Non-pigmented ciliary epithelial cell (primary cell): ENCODE measurements around the gene GPATCH8.
A peak's percentile ranks its signal among the peaks of the same experiment; 100 is the strongest.
"Not testable (repeated sequence)": the region's sequence is repeated elsewhere in the genome, so short reads cannot be mapped to it uniquely, and the experiment has no call there.

ENCODE experiments used
- DNase-seq: peaks from one replicate; pipeline ENCODE4 v3.0.0-alpha.2; 2010; ENCODE audit warnings: low read depth

The GPATCH8 gene

GRCh38 chr17:44503147-44504029 lies at the start of gene GPATCH8:
GPATCH8 (minus strand) TSS chr17:44503406; CDS start chr17:44503370, 36 bp downstream.
- DNase-seq: peak; percentile 54

- DNase-seq: no peak
Observed at GRCh38 chr17:44552361-44552760, 49.2 kb upstream of the GPATCH8 start.

GRCh38 chr17:44549686-44550085 lies 46.5 kb upstream of the GPATCH8 start:
- DNase-seq: no peak

- DNase-seq: no peak
Observed at GRCh38 chr17:44548376-44549230, 45.4 kb upstream of the GPATCH8 start.

- no peak for DNase-seq
Observed at GRCh38 chr17:44547625-44548267, 44.5 kb upstream of the GPATCH8 start.

GRCh38 chr17:44546671-44547606 lies 43.7 kb upstream of the GPATCH8 start:
- no peak for DNase-seq

GRCh38 chr17:44543905-44544523 lies 40.8 kb upstream of the GPATCH8 start:
- no peak for DNase-seq

- DNase-seq: peak; percentile 82
Observed at GRCh38 chr17:44543213-44543904, 40.2 kb upstream of the GPATCH8 start.

- DNase-seq: no peak
Observed at GRCh38 chr17:44541884-44542581, 38.8 kb upstream of the GPATCH8 start.

GRCh38 chr17:44540246-44541084 lies 37.3 kb upstream of the GPATCH8 start:
- DNase-seq: no peak

GRCh38 chr17:44539673-44540072 lies 36.5 kb upstream of the GPATCH8 start:
- DNase-seq: no peak

GRCh38 chr17:44537922-44538321 lies 34.7 kb upstream of the GPATCH8 start:
- DNase-seq: not testable (repeated sequence)

GRCh38 chr17:44536090-44536953 lies 33.1 kb upstream of the GPATCH8 start:
- no peak for DNase-seq

- peak; percentile 52 for DNase-seq
Observed at GRCh38 chr17:44533533-44534246, 30.5 kb upstream of the GPATCH8 start.

GRCh38 chr17:44530896-44531418 lies 27.8 kb upstream of the GPATCH8 start:
- no peak for DNase-seq

GRCh38 chr17:44529864-44530263 lies 26.7 kb upstream of the GPATCH8 start:
- DNase-seq: no peak

GRCh38 chr17:44527954-44528353 lies 24.7 kb upstream of the GPATCH8 start:
- DNase-seq: no peak
